MM.1S (cell line): ENCODE data around the gene C19orf25.

Experiments
- DNase-seq: peaks from one replicate; pipeline ENCODE4 v3.0.0-alpha.2; 2015
- H2AFZ ChIP-seq: fragments of 300-600 bp; sonication (generic); 2 replicates; pipeline ENCODE4 v1.6.0; 2016; ENCODE audit warnings: antibody characterized with exemption, low read length
- H3F3A ChIP-seq: fragments of 300-600 bp; sonication (generic); 2 replicates; pipeline ENCODE4 v1.6.1; 2016; ENCODE audit warnings: mild to moderate bottlenecking, antibody characterized with exemption, low read length, moderate library complexity, mixed read lengths; ENCODE audit not compliant: insufficient read depth
- H3K27ac ChIP-seq: fragments of 300-600 bp; sonication (generic); 2 replicates; pipeline ENCODE4 v1.5.1; 2016; ENCODE audit warnings: mild to moderate bottlenecking, low read length
- H3K27me3 ChIP-seq: fragments of 300-600 bp; sonication (generic); replicated peaks from 2 replicates; pipeline ENCODE4 v1.6.0; 2016; ENCODE audit warnings: low read length; ENCODE audit not compliant: insufficient read depth
- H3K36me3 ChIP-seq: fragments of 300-600 bp; sonication (generic); replicated peaks from 2 replicates; pipeline ENCODE4 v1.6.1; 2016; ENCODE audit warnings: mild to moderate bottlenecking, low read length, mixed read lengths; ENCODE audit not compliant: insufficient read depth
- H3K4me1 ChIP-seq: fragments of 300-600 bp; sonication (generic); 2 replicates; pipeline ENCODE4 v1.6.1; 2016; ENCODE audit warnings: low read length, mixed read lengths
- H3K4me2 ChIP-seq: fragments of 300-600 bp; sonication (generic); 2 replicates; pipeline ENCODE4 v1.6.0; 2016; ENCODE audit warnings: low read depth, low read length
- H3K4me3 ChIP-seq: fragments of 300-600 bp; sonication (generic); 2 replicates; pipeline ENCODE4 v1.5.1; 2016; ENCODE audit warnings: low read length, mixed read lengths
- H3K79me2 ChIP-seq: fragments of 300-600 bp; sonication (generic); 2 replicates; pipeline ENCODE4 v1.6.1; 2016; ENCODE audit warnings: mixed run types, low read length, mixed read lengths
- H3K9ac ChIP-seq: fragments of 300-600 bp; sonication (generic); 2 replicates; pipeline ENCODE4 v1.6.1; 2016; ENCODE audit warnings: low read length, mixed read lengths
- H3K9me2 ChIP-seq: fragments of 300-600 bp; sonication (generic); replicated peaks from 2 replicates; pipeline ENCODE4 v1.6.1; 2016; ENCODE audit warnings: mild to moderate bottlenecking, low read length, mixed read lengths; ENCODE audit not compliant: insufficient read depth
- H3K9me3 ChIP-seq: fragments of 300-600 bp; sonication (generic); replicated peaks from 2 replicates; pipeline ENCODE4 v1.6.1; 2016; ENCODE audit warnings: mild to moderate bottlenecking, low read length, mixed read lengths; ENCODE audit not compliant: insufficient read depth
- H4K20me1 ChIP-seq: fragments of 300-600 bp; sonication (generic); 2 replicates; pipeline ENCODE4 v1.6.1; 2016; ENCODE audit warnings: mild to moderate bottlenecking, low read length, moderate library complexity, mixed read lengths; ENCODE audit not compliant: insufficient read depth
- EZH2 ChIP-seq: fragments of 300-600 bp; sonication (generic); optimal IDR thresholded peaks from 2 replicates; pipeline ENCODE3; 2017; ENCODE audit warnings: low read depth, mild to moderate bottlenecking, antibody characterized with exemption, low read length, mixed read lengths
- EZH2phosphoT487 ChIP-seq: fragments of 300-600 bp; sonication (generic); IDR thresholded peaks from 2 replicates; pipeline ENCODE4 v1.6.1; 2018; ENCODE audit warnings: antibody characterized with exemption, low read length
- TF ChIP-seq, protein P1 (sequence below): fragments of 300-600 bp; sonication (generic); IDR thresholded peaks from 2 replicates; pipeline ENCODE4 v1.5.1; 2016; ENCODE audit warnings: antibody characterized with exemption, low read length, mixed read lengths

C19orf25 gene

DNA sequence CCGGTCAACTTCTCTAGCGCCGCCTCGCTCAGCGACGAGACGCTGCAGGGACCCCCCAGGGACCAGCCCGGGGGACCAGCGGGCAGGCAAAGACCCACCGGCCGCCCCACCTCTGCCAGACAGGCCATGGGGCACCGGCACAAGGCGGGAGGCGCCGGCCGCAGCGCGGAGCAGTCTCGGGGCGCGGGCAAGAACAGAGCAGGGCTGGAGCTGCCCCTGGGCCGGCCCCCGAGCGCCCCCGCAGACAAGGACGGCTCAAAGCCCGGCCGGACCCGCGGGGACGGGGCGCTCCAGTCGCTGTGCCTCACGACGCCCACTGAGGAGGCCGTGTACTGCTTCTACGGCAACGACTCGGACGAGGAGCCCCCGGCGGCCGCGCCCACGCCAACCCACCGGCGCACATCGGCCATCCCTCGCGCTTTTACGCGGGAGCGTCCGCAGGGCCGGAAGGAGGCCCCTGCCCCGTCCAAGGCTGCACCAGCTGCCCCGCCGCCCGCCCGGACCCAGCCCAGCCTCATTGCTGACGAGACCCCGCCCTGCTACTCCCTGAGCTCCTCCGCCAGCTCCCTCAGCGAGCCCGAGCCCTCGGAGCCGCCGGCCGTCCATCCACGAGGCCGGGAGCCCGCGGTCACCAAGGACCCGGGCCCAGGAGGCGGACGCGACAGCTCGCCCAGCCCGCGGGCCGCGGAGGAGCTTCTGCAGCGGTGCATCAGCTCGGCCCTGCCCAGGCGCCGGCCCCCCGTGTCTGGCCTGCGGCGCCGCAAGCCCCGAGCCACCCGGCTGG lies 11.3 kb downstream of the C19orf25 start:
- H3K27ac ChIP-seq = no peak overlapping the region
- H3K9ac ChIP-seq = no peak overlapping the region
- H3K27me3 ChIP-seq = peaks cover 40% of the 10 kb centered on the region
- H3K4me2 ChIP-seq = no peak overlapping the region
- H3K4me1 ChIP-seq = peaks cover 14% of the 10 kb centered on the region; the same call in 1 of the 2 replicates
- no peak overlapping the region for H2AFZ ChIP-seq
- H3K79me2 ChIP-seq = no peaks in the 10 kb centered on the region
- DNase-seq = no peak
- H4K20me1 ChIP-seq = peaks cover 14% of the 10 kb centered on the region
- no peaks in the 10 kb centered on the region for H3K9me2 ChIP-seq
- TF ChIP-seq EZH2phosphoT487 (no peak), EZH2 (no peak)
- TF ChIP-seq, protein P1, sequence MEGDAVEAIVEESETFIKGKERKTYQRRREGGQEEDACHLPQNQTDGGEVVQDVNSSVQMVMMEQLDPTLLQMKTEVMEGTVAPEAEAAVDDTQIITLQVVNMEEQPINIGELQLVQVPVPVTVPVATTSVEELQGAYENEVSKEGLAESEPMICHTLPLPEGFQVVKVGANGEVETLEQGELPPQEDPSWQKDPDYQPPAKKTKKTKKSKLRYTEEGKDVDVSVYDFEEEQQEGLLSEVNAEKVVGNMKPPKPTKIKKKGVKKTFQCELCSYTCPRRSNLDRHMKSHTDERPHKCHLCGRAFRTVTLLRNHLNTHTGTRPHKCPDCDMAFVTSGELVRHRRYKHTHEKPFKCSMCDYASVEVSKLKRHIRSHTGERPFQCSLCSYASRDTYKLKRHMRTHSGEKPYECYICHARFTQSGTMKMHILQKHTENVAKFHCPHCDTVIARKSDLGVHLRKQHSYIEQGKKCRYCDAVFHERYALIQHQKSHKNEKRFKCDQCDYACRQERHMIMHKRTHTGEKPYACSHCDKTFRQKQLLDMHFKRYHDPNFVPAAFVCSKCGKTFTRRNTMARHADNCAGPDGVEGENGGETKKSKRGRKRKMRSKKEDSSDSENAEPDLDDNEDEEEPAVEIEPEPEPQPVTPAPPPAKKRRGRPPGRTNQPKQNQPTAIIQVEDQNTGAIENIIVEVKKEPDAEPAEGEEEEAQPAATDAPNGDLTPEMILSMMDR = no peak
- H3K9me3 ChIP-seq = no peaks in the 10 kb centered on the region
- H3K4me3 ChIP-seq = no peak overlapping the region
- H3K36me3 ChIP-seq = no peaks in the 10 kb centered on the region
- H3F3A ChIP-seq = peaks cover 9% of the 10 kb centered on the region; the same call in 1 of the 2 replicates

DNA sequence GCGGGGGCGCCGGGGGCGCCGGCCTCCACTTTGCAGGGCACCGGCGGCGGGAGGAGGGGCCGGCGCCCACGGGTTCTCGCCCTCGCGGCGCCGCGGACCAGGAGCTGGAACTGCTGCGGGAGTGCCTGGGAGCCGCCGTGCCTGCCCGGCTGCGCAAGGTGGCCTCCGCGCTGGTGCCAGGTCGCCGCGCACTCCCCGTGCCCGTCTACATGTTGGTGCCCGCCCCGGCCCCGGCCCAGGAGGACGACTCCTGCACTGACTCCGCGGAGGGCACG lies 11.9 kb downstream of the C19orf25 start:
- Histone ChIP-seq H4K20me1 (peaks cover 13% of the 10 kb centered on the region), H3K4me3 (no peak overlapping the region), H3K36me3 (no peaks in the 10 kb centered on the region), H3K27ac (no peak overlapping the region), H3K4me1 (peaks cover 14% of the 10 kb centered on the region; the same call in 1 of the 2 replicates), H3K9me3 (no peaks in the 10 kb centered on the region), H3K9ac (no peak overlapping the region), H2AFZ (no peak overlapping the region), H3K79me2 (no peaks in the 10 kb centered on the region), H3K9me2 (no peaks in the 10 kb centered on the region), H3F3A (peaks cover 9% of the 10 kb centered on the region; the same call in 1 of the 2 replicates), H3K4me2 (no peak overlapping the region), H3K27me3 (peaks cover 39% of the 10 kb centered on the region)
- TF ChIP-seq, protein P1 = no peak
- TF ChIP-seq EZH2phosphoT487 (no peak), EZH2 (no peak)
- no peak for DNase-seq

DNA sequence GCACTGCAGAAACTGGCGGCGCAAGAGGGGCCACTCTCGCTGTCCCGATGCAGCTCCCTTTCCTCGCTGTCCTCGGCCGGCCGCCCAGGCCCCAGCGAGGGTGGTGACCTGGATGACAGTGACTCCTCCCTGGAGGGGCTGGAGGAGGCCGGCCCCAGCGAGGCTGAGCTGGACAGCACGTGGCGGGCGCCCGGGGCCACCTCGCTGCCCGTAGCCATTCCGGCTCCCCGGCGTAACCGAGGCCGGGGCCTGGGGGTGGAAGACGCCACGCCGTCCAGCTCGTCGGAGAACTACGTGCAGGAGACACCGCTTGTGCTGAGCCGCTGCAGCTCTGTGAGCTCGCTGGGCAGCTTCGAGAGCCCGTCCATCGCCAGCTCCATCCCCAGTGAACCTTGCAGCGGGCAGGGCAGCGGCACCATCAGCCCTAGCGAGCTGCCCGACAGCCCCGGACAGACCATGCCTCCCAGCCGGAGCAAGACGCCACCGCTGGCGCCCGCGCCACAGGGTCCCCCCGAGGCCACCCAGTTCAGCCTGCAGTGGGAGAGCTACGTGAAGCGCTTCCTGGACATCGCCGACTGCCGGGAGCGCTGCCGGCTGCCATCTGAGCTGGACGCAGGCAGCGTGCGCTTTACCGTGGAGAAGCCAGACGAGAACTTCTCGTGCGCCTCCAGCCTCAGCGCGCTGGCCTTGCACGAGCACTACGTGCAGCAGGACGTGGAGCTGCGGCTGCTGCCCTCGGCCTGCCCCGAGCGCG lies 12.4 kb downstream of the C19orf25 start:
- Histone ChIP-seq H3K79me2 (no peaks in the 10 kb centered on the region), H3K36me3 (no peaks in the 10 kb centered on the region), H3K27me3 (peaks cover 34% of the 10 kb centered on the region), H3K27ac (no peak overlapping the region), H3K4me1 (peaks cover 14% of the 10 kb centered on the region; the same call in 1 of the 2 replicates), H3K9ac (no peak overlapping the region), H3K9me3 (no peaks in the 10 kb centered on the region), H3F3A (peaks cover 6% of the 10 kb centered on the region; the same call in 1 of the 2 replicates), H3K4me2 (no peak overlapping the region), H4K20me1 (peaks cover 8% of the 10 kb centered on the region), H3K9me2 (no peaks in the 10 kb centered on the region), H3K4me3 (no peak overlapping the region), H2AFZ (no peak overlapping the region)
- no peak for DNase-seq
- TF ChIP-seq EZH2phosphoT487 (no peak), EZH2 (no peak)
- TF ChIP-seq, protein P1 = no peak
